HG03520 (cell line): ENCODE data around the gene ALG10B.
"Not testable (repeated sequence)": the region's sequence is repeated elsewhere in the genome, so short reads cannot be mapped to it uniquely, and the experiment has no call there.

ENCODE experiments used
- ATAC-seq: cut with Tn5 transposase; IDR thresholded peaks from one replicate; pipeline ENCODE4 v1.9.1; 2021; ENCODE audit warnings: mild to moderate bottlenecking, moderate library complexity; ENCODE audit not compliant: unreplicated experiment

ALG10B gene

GRCh38 chr12:38316391-38317129, at the start of gene ALG10B:
Gene ALG10B, plus strand, starts transcription at chr12:38316774. Its CDS starts 120 bp downstream, at chr12:38316894.
- peak; percentile 100 for ATAC-seq

DNA sequence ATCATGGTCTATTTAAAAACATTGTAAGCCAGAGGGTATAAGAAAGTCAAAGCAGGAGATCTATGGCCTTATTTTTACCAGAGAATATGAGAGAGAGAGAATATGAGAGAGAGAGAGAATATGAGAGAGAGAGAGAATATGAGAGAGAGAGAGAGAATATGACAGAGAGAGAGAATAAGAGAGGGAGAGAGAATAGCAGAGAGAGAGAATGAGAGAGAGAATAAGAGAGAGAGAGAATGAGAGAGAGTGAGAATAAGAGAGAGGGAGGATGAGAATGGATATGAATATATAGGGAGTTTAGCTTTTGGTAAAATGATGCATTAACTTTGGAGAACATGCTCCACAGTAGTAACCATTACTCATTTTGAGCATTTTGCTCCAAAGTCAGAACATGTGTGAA, 48.0 kb upstream of the ALG10B start:
- ATAC-seq, result no peak

DNA sequence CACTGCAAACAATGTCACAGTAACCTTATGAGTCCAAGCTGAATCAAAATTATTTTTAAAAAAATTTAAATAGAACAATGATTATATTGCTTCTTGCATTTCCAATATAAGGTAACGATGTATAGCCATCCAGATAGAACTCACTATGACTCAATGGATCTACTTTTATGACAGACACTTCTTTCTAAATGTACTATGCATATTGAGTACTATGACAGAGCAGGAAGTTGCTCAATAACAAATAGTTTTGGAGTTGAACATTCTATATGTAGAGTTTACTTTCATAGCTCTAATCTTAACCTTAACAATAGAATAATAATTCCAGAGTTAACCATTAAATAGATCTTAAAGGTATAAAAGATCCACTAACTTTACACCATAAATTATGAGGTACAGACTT, 46.7 kb upstream of the ALG10B start:
- no peak for ATAC-seq

DNA sequence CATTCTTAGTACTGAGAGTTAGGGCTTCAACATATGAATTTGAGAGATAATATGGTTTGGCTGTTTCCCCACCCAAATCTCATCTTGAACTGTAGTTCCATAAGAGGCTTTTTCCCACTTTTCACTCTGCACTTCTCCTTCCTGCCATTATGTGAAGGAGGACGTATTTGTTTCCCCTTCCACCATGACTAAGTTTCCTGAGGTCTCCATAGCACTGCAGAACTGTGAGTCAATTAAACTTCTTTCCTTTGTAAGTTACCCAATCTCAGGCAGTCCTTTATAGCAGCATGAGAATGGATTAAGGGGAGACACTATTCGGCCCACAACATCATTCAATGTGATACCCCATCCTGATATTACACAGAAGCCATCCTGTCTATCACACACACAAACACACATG, 36.8 kb upstream of the ALG10B start:
- ATAC-seq, result no peak

DNA sequence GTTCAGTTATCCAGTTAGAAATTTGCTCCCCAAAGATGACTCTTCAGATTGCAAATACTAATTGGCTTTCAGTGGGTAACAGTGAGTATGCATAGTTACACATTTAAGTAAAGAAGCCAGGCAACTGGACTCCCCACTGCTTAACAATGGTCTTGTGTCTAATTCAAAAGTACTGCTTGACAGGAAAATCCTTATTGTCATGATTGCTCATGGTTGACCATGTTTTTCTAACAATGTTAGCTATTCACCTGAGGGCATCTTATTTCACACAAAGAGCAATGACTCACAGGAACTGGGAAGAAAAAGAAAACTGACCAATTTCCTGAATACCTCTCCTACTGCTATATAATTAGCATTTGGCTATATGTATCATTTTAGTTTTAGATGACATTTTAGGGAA, 33.7 kb upstream of the ALG10B start:
- no peak for ATAC-seq

- ATAC-seq, result no peak
Measured at GRCh38 chr12:38289396-38289795, 27.2 kb upstream of the ALG10B start.

GRCh38 chr12:38291160-38291559, 25.4 kb upstream of the ALG10B start:
- no peak for ATAC-seq

GRCh38 chr12:38302972-38303371, 13.6 kb upstream of the ALG10B start:
- ATAC-seq, result not testable (repeated sequence)

GRCh38 chr12:38321966-38322365, 5.4 kb downstream of the ALG10B start:
- ATAC-seq, result not testable (repeated sequence)

GRCh38 chr12:38324912-38325311, 8.3 kb downstream of the ALG10B start:
- ATAC-seq, result no peak

GRCh38 chr12:38327356-38327755, 10.8 kb downstream of the ALG10B start:
- no peak for ATAC-seq

DNA sequence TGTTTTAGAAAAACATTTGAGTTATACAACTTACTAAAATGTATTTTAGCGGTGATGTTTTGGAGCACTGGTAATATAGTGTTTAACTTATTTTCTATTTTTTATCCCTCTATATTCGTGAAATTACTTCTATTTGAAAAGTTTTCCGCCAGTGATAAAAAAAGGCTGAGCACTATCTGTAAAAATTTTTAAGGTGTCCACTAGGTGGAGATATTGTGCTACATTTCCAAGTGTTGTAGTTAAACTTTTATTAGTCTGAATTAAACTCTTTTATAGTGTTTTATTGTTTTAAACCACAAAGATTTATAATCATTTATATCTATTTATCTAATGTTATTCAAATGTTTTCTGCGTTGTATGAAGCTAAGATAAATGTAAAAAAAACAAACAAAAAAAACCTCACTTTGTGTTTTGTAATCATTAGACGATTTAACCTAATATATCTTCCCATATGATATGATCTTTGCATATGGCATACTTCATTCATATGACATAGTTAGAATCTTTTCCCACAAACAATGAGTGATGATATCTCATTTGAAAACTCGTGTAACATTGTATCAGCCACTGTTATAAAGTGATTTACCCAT, 11.8 kb downstream of the ALG10B start:
- ATAC-seq, result no peak

DNA sequence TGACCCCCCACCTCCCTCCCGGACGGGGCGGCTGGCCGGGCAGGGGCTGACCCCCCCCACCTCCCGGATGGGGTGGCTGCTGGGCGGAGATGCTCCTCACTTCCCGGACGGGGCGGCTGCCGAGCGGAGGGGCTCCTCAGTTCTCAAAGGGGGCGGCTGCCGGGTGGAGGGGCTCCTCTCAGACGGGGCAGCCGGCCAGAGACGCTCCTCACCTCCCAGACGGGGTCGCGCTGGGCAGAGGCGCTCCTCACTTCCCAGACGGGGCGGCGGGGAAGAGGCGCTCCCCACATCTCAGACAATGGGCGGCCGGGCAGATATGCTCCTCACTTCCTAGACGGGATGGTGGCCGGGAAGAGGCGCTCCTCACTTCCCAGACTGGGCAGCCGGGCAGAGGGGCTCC, 13.8 kb downstream of the ALG10B start:
- ATAC-seq, result not testable (repeated sequence)

DNA sequence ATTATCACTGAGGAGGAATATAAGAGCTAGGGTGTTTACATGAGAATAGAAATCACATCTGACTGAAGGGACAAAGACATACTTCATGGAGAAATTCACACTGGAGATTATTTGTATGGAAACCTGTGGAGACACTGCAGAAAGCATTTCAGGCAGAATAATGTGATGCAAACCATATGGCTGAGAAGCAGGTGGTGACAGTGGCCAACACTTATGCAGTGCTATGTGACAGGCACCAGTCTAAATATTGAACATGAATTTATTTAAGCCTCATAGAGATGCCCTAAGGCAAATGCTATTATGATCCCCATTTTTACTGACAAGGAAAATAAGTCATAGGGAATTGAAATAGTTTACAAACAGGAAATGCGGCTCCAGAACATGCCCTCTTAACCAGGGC, 16.2 kb downstream of the ALG10B start:
- ATAC-seq, result no peak

GRCh38 chr12:38342444-38342843, 25.9 kb downstream of the ALG10B start:
- no peak for ATAC-seq

DNA sequence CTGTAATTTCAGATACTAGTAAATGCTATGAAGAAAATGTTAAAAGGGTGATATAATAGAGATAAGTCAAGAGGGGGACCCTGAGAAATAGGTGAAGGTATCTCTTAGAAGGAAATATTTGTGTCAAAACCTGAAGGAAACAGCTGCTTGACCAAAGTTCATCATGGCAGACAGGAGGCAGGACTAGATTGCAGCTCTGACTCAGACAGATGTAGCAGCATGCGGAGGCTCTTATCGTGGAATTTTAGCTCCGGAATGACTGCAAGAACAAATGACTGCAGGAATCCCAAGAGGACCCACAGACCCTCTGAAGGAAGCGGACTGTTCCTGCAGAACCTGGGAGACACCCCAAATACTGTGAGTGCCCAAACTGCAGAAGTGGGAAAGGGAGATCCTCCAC, 26.7 kb downstream of the ALG10B start:
- not testable (repeated sequence) for ATAC-seq

GRCh38 chr12:38343916-38344315, 27.3 kb downstream of the ALG10B start:
- ATAC-seq, result not testable (repeated sequence)

DNA sequence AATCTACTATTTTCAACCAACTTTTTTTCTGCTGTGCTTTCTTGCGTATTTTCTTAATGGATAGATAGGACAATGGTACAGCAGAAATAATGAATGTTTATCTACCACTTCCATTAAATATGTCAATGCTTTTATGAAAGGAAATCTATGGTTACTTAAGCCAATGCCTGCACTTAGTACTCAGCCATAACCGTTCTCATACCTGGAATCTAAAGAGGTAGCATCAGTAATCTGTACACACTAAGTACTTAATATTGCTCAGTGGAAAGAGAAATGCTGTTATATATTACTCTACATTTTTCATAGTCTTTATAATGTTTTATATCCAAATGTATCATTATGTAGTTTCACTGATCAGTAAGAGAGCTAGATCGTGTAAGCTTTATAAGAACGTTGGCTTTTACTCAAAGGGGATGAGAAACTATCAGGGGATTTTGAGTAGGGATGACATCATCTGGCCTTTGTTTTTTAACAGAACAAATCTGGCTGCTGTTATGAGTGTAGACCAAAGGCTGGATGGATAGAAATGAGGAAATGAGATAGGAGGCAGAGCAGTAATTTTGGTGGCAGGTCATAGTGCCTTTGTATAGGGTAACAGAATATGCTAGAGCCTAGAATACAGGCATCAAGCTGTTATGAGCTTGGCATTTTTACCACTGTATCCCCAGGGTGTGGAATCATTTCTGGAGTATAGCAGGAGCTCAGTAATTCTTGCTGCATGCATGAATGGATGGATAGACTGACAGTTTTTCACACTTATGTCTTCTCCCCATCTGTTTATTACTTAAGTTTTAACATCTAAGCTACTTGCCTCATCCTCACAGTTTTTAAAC, 34.0 kb downstream of the ALG10B start:
- ATAC-seq, result peak; percentile 100

DNA sequence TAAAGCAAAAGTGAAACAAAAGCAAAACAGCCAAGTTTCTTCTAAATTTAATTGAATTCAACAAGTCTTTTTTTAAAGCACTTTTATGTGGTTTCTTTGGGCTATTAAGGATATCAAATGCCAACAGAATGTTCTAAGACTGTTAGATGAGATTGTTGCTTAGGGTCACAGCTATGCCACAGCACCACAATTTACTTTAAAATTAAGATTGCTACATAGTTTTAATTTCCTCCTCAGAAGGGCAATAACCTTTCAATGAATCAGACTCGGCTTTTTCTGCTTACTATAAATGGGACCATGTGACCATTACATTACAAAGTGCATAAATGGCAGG, 34.6 kb downstream of the ALG10B start:
- ATAC-seq, result not testable (repeated sequence)

DNA sequence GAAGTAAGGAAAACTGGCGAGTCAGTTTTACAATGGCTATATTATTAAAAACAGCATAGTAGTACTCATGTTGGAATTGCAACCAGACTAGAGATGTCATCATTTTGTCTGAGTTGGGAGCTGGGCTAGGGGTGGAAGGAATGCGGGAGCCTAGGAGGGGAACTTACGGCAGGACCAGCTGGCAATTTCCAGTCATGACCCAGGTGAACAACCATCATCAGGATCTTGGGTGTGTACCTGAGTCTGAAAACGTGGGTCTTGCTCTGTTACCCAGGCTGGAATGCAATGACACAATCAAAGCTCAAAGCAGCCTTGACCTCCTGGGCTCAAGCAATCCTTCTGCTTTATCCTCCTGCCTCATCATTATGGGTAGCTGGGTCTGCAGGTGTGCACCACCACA, 50.9 kb downstream of the ALG10B start:
- no peak for ATAC-seq

GRCh38 chr12:38370311-38370710, 53.7 kb downstream of the ALG10B start:
- ATAC-seq, result no peak

GRCh38 chr12:38373784-38374183, 57.2 kb downstream of the ALG10B start:
- no peak for ATAC-seq
